Stomach (tissue), 9 donors: ENCODE data around the gene ARL4A. TPM values are rescaled to one million over a fixed set of nuclear protein-coding genes. Genes with fewer than 3 reads are reported as not detected.

Experiments used
- DNase-seq, 2 donors: peaks; one replicate each; pipeline versions ENCODE4 v3.0.0 to v3.0.0-alpha.2; 2013 to 2019
- H3K27ac ChIP-seq, 5 donors: fragments of 200-600 bp in 4 of 5; sonication (generic) in 4 of 5; one replicate each; pipeline ENCODE4 v1.5.1; 2013 to 2019; ENCODE audit warnings: mild to moderate bottlenecking in 1 of 5, moderate library complexity in 1 of 5
- H3K27me3 ChIP-seq, 3 donors: fragments of 200-600 bp; sonication (generic); one replicate each; pipeline ENCODE4 v1.5.1; 2017 to 2019; ENCODE audit warnings: mixed run types in 1 of 3
- H3K36me3 ChIP-seq, 4 donors: fragments of 200-600 bp; sonication (generic); 1 replicate in 3 of 4; 2 replicates in 1 of 4; pipeline ENCODE4 v1.5.1; 2016 to 2019
- H3K4me1 ChIP-seq, 4 donors: fragments of 200-600 bp; sonication (generic); one replicate each; pipeline ENCODE4 v1.5.1; 2016 to 2019
- H3K4me3 ChIP-seq, 4 donors: fragments of 200-600 bp; sonication (generic) in 3 of 4; one replicate each; pipeline ENCODE4 v1.5.1; 2016 to 2019; ENCODE audit warnings: mild to moderate bottlenecking in 1 of 4
- H3K9me3 ChIP-seq, 4 donors: fragments of 200-600 bp; sonication (generic); one replicate each; pipeline ENCODE4 v1.5.1; 2016 to 2019
- EP300 ChIP-seq: sonication (generic); formaldehyde crosslinking; IDR thresholded peaks from one replicate; pipeline ENCODE4 v1.6.1; 2017; ENCODE audit warnings: antibody characterized with exemption
- POLR2A ChIP-seq, 4 donors: fragments of 450-650 bp; IDR thresholded peaks; one replicate each; pipeline ENCODE4 v1.6.1; 2016; ENCODE audit warnings: antibody characterized with exemption in 4 of 4, control low read depth in 2 of 4, mild to moderate bottlenecking in 1 of 4, moderate library complexity in 1 of 4
- POLR2AphosphoS5 ChIP-seq, 3 donors: sonication (generic); formaldehyde crosslinking; IDR thresholded peaks; one replicate each; pipeline ENCODE4 v1.6.1; 2016; ENCODE audit warnings: antibody characterized with exemption in 3 of 3
- WGBS, 5 donors: extraction: QIAGEN DNeasy Blood & Tissue Kit in 3 of 5; methylation state at CpG; one replicate each; pipeline versions ENCODE4 v1.1.5 to v1.1.7; 2013 to 2018; 5-methylcytosine and 5-hydroxymethylcytosine counted together
- intact Hi-C: fragments of 100-400 bp; cut with DNase I; formaldehyde crosslinking; loops from one replicate; pipeline ENCODE4 v1.15.1; 2023; ENCODE audit warnings: low total_unique reads
- polyA plus RNA-seq, 3 donors: library from polyadenylated mRNA; stranded (reverse); fragments of 200-250 nt; gene quantifications; one replicate each; pipeline ENCODE4 v1.2.3, GENCODE V29; 2013
- total RNA-seq, 5 donors: library from RNA; depleted of rRNA; stranded (reverse); fragments of >200 nt; gene quantifications; one replicate each; pipeline versions ENCODE4 v1.1.0 to v1.2.3, GENCODE V29; 2014 to 2016
- TF ChIP-seq, protein P1 (sequence below), 7 experiments: fragments of 450-650 bp in 4 of 7; fragments of 200-600 bp in 3 of 7; sonication (generic) in 3 of 7; IDR thresholded peaks; one replicate each; pipeline ENCODE4 v1.5.1; 2016 to 2019; ENCODE audit warnings: antibody characterized with exemption in 7 of 7, control low read depth in 2 of 7, mild to moderate bottlenecking in 1 of 7
- donor health status: healthy with polysubstance abuse.
- donor health status: Bipolar disorder and iron deficiency.
- donor health status: healthy.

Gene ARL4A
- total and polyA plus RNA-seq, 8 donors, result 1.2 to 55.4 (median 27.7) TPM

DNA sequence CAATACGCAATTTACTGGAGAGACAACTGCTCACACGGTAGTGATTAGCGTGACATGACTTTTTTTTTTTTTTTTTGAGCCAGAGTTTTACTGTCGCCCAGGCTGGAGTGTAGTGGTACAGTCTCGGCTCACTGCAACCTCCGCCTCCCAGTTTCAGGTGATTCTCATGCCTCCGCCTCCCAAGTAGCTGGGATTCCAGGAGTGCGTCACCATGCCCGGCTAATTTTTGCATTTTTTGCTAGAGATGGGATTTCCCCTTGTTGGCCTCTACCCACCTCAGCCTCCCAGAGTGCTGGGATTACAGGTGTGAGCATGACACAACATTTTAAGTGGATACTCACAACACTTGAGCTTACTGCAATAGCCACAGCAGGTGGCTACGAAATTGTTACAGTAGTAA, 11.9 kb downstream of the ARL4A start:
- H3K27ac ChIP-seq, result no peak overlapping the region
- intact Hi-C loops, result no loop called here
- WGBS, 5 donors, result 90 to 98% (median 93%) methylated on average over 10 of the region's 10 CpGs

DNA sequence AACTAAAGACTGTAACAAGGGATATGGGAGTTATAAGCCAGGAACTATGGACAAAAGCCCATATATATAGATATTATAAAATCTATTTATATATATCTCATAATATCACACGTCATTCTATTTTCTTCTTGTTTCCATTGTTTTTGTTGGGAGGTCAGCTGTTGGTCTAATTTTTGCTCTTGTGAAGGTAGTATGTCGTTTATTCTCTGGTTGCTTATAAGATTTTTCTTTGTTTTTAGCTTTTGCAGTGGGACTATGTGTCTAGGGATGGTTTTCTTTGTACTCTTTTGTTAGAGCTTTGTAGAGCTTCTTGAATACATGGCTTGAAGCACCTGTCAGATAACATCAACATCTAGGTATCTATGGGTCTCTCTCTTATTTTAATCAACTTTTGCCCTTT, 14.0 kb downstream of the ARL4A start:
- Histone ChIP-seq H3K27me3 (no peaks in the 10 kb centered on the region), H3K4me3 (no peak overlapping the region), H3K4me1 (peaks cover 0 to 3% (median 0%) of the 10 kb centered on the region in 4 donors), H3K27ac (no peak overlapping the region), H3K9me3 (peaks cover 0 to 22% (median 6%) of the 10 kb centered on the region in 4 donors), H3K36me3 (no peaks in the 10 kb centered on the region)
- no peak for TF ChIP-seq POLR2A (IDR thresholded peaks at IDR 0.05)
- no peak for TF ChIP-seq EP300
- TF ChIP-seq, protein P1, sequence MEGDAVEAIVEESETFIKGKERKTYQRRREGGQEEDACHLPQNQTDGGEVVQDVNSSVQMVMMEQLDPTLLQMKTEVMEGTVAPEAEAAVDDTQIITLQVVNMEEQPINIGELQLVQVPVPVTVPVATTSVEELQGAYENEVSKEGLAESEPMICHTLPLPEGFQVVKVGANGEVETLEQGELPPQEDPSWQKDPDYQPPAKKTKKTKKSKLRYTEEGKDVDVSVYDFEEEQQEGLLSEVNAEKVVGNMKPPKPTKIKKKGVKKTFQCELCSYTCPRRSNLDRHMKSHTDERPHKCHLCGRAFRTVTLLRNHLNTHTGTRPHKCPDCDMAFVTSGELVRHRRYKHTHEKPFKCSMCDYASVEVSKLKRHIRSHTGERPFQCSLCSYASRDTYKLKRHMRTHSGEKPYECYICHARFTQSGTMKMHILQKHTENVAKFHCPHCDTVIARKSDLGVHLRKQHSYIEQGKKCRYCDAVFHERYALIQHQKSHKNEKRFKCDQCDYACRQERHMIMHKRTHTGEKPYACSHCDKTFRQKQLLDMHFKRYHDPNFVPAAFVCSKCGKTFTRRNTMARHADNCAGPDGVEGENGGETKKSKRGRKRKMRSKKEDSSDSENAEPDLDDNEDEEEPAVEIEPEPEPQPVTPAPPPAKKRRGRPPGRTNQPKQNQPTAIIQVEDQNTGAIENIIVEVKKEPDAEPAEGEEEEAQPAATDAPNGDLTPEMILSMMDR (IDR thresholded peaks at IDR 0.05), result no peak
- TF ChIP-seq POLR2AphosphoS5 (IDR thresholded peaks at IDR 0.05), result no peak
- no peak for DNase-seq
- intact Hi-C loops, result no loop called here
- 86 to 88% (median 87%) methylated on average over 2 of the region's 2 CpGs for WGBS, 5 donors

More for the DNA sequence above, 11.9 kb downstream of the ARL4A start:
- no peak for DNase-seq
- Histone ChIP-seq H3K27me3 (no peaks in the 10 kb centered on the region), H3K36me3 (no peaks in the 10 kb centered on the region), H3K4me1 (peaks cover 0 to 20% (median 0%) of the 10 kb centered on the region in 4 donors), H3K4me3 (no peak overlapping the region), H3K9me3 (peaks cover 0 to 22% (median 6%) of the 10 kb centered on the region in 4 donors)
- TF ChIP-seq POLR2A (IDR thresholded peaks at IDR 0.05), result no peak
- TF ChIP-seq, protein P1 (IDR thresholded peaks at IDR 0.05), result no peak
- TF ChIP-seq EP300, result no peak
- TF ChIP-seq POLR2AphosphoS5 (IDR thresholded peaks at IDR 0.05), result no peak

DNA sequence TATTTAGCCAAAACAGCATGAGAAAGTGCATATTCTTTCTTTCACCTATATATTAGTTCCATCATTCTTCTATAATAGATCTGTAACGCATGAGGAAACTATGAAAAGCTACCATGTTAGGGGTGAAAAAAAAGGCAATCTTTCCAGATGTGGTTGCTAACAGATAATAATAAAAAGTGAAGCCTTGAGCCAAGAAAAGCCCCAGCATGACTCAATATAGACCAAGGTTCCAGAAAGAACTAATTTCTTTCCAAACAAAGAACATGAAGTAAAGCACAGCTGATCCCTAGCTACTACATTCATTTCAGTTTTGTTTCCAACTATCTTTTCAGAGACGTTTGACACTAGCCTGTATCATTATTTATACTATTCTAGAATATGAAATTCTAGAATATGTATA, 16.4 kb downstream of the ARL4A start:
- H3K4me3 ChIP-seq, result no peak overlapping the region
- WGBS, 5 donors, result 41 to 79% (median 69%) methylated on average over 2 of the region's 2 CpGs
- H3K27ac ChIP-seq, result no peak overlapping the region
- TF ChIP-seq POLR2A (IDR thresholded peaks at IDR 0.05), result no peak
- H3K4me1 ChIP-seq, result peaks cover 0 to 4% (median 0%) of the 10 kb centered on the region in 4 donors
- intact Hi-C loops, result no loop called here
- H3K9me3 ChIP-seq, result peaks cover 0 to 22% (median 6%) of the 10 kb centered on the region in 4 donors
- DNase-seq, result no peak
- H3K27me3 ChIP-seq, result no peaks in the 10 kb centered on the region
- H3K36me3 ChIP-seq, result no peaks in the 10 kb centered on the region

DNA sequence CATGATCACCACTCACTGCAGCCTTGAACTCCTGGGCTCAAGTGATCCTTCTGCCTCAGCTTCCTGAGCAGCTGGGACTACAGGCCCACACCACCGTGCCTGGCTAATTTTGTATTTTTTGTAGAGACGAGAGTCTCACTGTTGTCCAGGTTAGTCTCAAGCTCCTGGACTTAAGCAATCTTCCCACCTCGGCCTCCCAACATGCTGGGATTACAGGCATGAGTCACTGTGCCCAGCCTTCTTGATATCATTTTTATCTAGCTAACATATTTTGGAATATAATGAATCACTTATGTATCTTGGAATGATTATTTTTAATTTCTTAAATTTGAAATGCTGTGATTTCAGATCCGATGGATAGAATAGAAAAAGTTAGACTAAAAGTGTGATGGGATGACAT, 18.4 kb downstream of the ARL4A start:
- Histone ChIP-seq H3K4me1 (peaks cover 0 to 4% (median 0%) of the 10 kb centered on the region in 4 donors), H3K36me3 (no peaks in the 10 kb centered on the region), H3K27me3 (no peaks in the 10 kb centered on the region), H3K27ac (no peak overlapping the region), H3K4me3 (no peak overlapping the region), H3K9me3 (peaks cover 0 to 16% (median 5%) of the 10 kb centered on the region in 4 donors)
- DNase-seq, result no peak
- TF ChIP-seq POLR2A (IDR thresholded peaks at IDR 0.05), result no peak
- TF ChIP-seq POLR2AphosphoS5 (IDR thresholded peaks at IDR 0.05), result no peak
- no peak for TF ChIP-seq EP300
- TF ChIP-seq, protein P1 (IDR thresholded peaks at IDR 0.05), result no peak
- 77 to 87% (median 80%) methylated on average over 4 of the region's 4 CpGs for WGBS, 5 donors
- intact Hi-C loops, result no loop called here

DNA sequence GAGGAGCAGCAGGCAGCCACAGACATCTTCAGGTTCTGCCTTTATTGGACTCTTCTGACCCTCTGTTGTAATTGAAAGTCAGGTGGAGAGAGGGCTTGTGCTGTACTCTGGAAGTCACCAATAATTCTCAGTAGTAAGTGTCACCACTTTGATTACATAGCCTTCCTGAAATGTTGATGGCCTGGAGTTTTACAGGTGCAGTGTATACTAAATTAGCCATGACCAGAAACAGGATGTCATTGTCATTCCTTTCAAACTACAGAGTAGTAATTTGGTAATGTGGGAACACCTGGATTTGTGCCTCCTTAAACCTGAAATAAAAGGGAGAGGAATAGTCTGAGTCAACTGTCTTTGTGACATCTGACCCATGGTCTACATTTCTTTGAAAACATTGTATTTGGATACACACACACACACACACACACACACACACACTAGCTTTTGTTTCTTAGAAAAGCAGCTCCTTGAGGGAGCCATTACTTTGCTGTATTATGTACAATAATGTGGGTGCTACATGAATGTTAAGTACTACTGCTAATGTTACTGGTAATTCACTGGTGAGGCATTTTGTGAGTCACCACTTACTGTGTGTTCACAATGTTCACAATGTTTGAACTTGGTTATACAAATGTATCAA, 19.6 kb downstream of the ARL4A start:
- no peak for TF ChIP-seq POLR2A (IDR thresholded peaks at IDR 0.05)
- Histone ChIP-seq H3K27me3 (no peaks in the 10 kb centered on the region), H3K27ac (peak overlapping the region in 1 of 5 donors; percentile 19), H3K4me1 (peaks cover 0 to 6% (median 0%) of the 10 kb centered on the region in 4 donors), H3K9me3 (peaks cover 0 to 4% (median 0%) of the 10 kb centered on the region in 4 donors), H3K36me3 (no peaks in the 10 kb centered on the region), H3K4me3 (no peak overlapping the region)
- DNase-seq, result no peak
- intact Hi-C loops, result no loop called here
